HG02798 (cell line): ENCODE results near the gene TMEM192.
"Not testable (repeated sequence)": the region's sequence is repeated elsewhere in the genome, so short reads cannot be mapped to it uniquely, and the experiment has no call there.

ENCODE experiments used
- ATAC-seq: cut with Tn5 transposase; IDR thresholded peaks from one replicate; pipeline ENCODE4 v1.9.1; 2021; ENCODE audit warnings: mild to moderate bottlenecking; ENCODE audit not compliant: unreplicated experiment, poor library complexity

The TMEM192 gene

GRCh38 chr4:165112368-165113121, at the start of gene TMEM192:
TMEM192 (minus strand) TSS chr4:165112860; CDS start chr4:165112773, 87 bp downstream.
- peak; percentile 97 for ATAC-seq

GRCh38 chr4:165158762-165159161, 46.1 kb upstream of the TMEM192 start:
- ATAC-seq = no peak

- ATAC-seq = no peak
Measured at GRCh38 chr4:165156906-165157305, 44.2 kb upstream of the TMEM192 start.

GRCh38 chr4:165154482-165154881, 41.8 kb upstream of the TMEM192 start:
- ATAC-seq = no peak

GRCh38 chr4:165152527-165152926, 39.9 kb upstream of the TMEM192 start:
- no peak for ATAC-seq

GRCh38 chr4:165151734-165152133, 39.1 kb upstream of the TMEM192 start:
- no peak for ATAC-seq

- no peak for ATAC-seq
Measured at GRCh38 chr4:165150545-165150944, 37.9 kb upstream of the TMEM192 start.

- ATAC-seq = no peak
Measured at GRCh38 chr4:165138843-165139242, 26.2 kb upstream of the TMEM192 start.

- ATAC-seq = no peak
Measured at GRCh38 chr4:165137205-165137604, 24.5 kb upstream of the TMEM192 start.

- ATAC-seq = no peak
Measured at GRCh38 chr4:165136529-165136928, 23.9 kb upstream of the TMEM192 start.

GRCh38 chr4:165133150-165133549, 20.5 kb upstream of the TMEM192 start:
- no peak for ATAC-seq

GRCh38 chr4:165131247-165131832, 18.7 kb upstream of the TMEM192 start:
- ATAC-seq = peak; percentile 88

GRCh38 chr4:165129924-165130323, 17.3 kb upstream of the TMEM192 start:
- no peak for ATAC-seq

GRCh38 chr4:165125869-165126499, 13.3 kb upstream of the TMEM192 start:
- not testable (repeated sequence) for ATAC-seq

- ATAC-seq = no peak
Measured at GRCh38 chr4:165124488-165124887, 11.8 kb upstream of the TMEM192 start.

- peak; percentile 91 for ATAC-seq
Measured at GRCh38 chr4:165118256-165118909, 5.7 kb upstream of the TMEM192 start.

GRCh38 chr4:165115301-165115700, 2.6 kb upstream of the TMEM192 start:
- no peak for ATAC-seq

GRCh38 chr4:165111906-165112367, 723 bp downstream of the TMEM192 start:
- ATAC-seq = no peak

GRCh38 chr4:165106518-165106917, 6.1 kb downstream of the TMEM192 start:
- ATAC-seq = no peak

GRCh38 chr4:165101641-165102040, 11.0 kb downstream of the TMEM192 start:
- ATAC-seq = no peak

- ATAC-seq = peak; percentile 52
Measured at GRCh38 chr4:165096776-165097175, 15.9 kb downstream of the TMEM192 start.
